Uterus (tissue), 4 donors: ENCODE data around the gene TMEM217. TPM values are rescaled to one million over a fixed set of nuclear protein-coding genes. Genes with fewer than 3 reads are reported as not detected.

Experiments
- DNase-seq, 2 donors: peaks; one replicate each; pipeline ENCODE4 v3.0.0-alpha.2; 2019 to 2020
- H3K27ac ChIP-seq, 2 donors: fragments of 200-600 bp; sonication (generic); 1 replicate in 1 of 2; 2 replicates in 1 of 2; pipeline ENCODE4 v1.5.1; 2016 to 2018
- H3K27me3 ChIP-seq, 2 donors: fragments of 200-600 bp; sonication (generic); one replicate each; pipeline ENCODE4 v1.5.1; 2018 to 2019; ENCODE audit warnings: control low read depth in 1 of 2
- H3K36me3 ChIP-seq, 2 donors: fragments of 200-600 bp; sonication (generic); one replicate each; pipeline ENCODE4 v1.5.1; 2019; ENCODE audit warnings: control low read depth in 1 of 2
- H3K4me1 ChIP-seq, 2 donors: fragments of 200-600 bp; sonication (generic); one replicate each; pipeline ENCODE4 v1.5.1; 2018 to 2019; ENCODE audit warnings: control low read depth in 1 of 2
- H3K4me3 ChIP-seq, 2 donors: fragments of 200-600 bp; sonication (generic); 1 replicate in 1 of 2; 2 replicates in 1 of 2; pipeline ENCODE4 v1.5.1; 2018 to 2019; ENCODE audit warnings: mild to moderate bottlenecking in 1 of 2
- H3K9me3 ChIP-seq, 2 donors: fragments of 200-600 bp; sonication (generic); one replicate each; pipeline ENCODE4 v1.5.1; 2019; ENCODE audit warnings: control low read depth in 1 of 2
- POLR2A ChIP-seq, 2 donors: fragments of 450-650 bp; IDR thresholded peaks; one replicate each; pipeline ENCODE4 v1.6.1; 2016; ENCODE audit warnings: antibody characterized with exemption in 2 of 2, mild to moderate bottlenecking in 1 of 2, moderate library complexity in 1 of 2
- intact Hi-C: fragments of 100-400 bp; cut with DNase I; formaldehyde crosslinking; loops from one replicate; pipeline ENCODE4 v1.15.1; 2023; ENCODE audit warnings: low total_unique reads
- total RNA-seq, 4 donors: library from RNA; depleted of rRNA in 3 of 4; stranded (reverse); fragments of >200 nt in 3 of 4; gene quantifications; one replicate each; pipeline versions ENCODE4 v1.1.0 to v1.2.4, GENCODE V29; 2014 to 2023
- TF ChIP-seq, protein P1 (sequence below), 4 experiments: fragments of 200-600 bp in 2 of 4; fragments of 450-650 bp in 2 of 4; sonication (generic) in 2 of 4; IDR thresholded peaks; one replicate each; pipeline ENCODE4 v1.5.1; 2016 to 2019; ENCODE audit warnings: antibody characterized with exemption in 4 of 4, mild to moderate bottlenecking in 2 of 4, moderate library complexity in 1 of 4
- donor health status: DM: yes; HTN: yes; CAD: no.

The TMEM217 gene
- total RNA-seq, 4 donors from 2014 or later: 0.21 to 1.6 TPM; not detected in 2

DNA sequence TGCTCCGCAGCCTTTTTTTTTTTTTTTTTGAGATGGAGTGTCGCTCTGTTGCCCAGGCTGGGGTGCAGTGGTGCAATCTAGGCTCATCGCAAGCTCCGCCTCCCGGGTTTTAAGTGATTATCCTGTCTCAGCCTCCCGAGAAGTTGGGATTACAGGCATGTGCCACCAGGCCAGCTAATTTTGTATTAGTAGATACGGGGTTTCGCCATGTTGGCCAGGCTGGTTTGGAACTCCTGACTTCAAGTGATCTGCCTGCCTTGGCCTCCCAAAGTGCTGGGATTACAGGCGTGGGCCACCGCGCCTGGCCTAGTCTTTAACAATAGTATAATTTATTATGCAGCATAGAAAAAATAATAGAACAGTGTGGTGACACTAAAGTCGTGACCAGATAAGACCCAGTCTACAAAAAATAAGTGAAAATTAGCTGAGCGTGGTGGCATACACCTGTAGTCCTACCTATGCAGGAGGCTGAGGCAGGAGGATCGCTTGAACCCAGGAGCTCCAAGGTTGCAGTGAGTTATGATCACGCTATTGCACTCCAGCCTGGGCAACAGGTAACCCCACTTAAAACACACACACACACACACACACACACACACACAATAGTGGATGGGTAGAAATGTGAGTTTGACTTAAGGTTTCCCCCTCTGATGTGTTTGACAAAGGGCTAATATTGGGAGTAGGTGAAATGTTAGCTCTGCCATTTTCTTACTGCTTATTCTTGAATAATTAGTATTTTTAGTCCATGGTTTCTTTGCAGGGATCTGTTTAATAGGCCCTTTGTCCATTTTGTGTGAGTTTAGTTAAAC is 81.5 kb downstream of the TMEM217 start:
- H3K27ac ChIP-seq: no peak overlapping the region
- intact Hi-C loops: loop anchor here (10.0 kb wide), 1 partner anchor 152 kb away; no protein-coding TSS in a partner anchor
- TF ChIP-seq, protein P1, sequence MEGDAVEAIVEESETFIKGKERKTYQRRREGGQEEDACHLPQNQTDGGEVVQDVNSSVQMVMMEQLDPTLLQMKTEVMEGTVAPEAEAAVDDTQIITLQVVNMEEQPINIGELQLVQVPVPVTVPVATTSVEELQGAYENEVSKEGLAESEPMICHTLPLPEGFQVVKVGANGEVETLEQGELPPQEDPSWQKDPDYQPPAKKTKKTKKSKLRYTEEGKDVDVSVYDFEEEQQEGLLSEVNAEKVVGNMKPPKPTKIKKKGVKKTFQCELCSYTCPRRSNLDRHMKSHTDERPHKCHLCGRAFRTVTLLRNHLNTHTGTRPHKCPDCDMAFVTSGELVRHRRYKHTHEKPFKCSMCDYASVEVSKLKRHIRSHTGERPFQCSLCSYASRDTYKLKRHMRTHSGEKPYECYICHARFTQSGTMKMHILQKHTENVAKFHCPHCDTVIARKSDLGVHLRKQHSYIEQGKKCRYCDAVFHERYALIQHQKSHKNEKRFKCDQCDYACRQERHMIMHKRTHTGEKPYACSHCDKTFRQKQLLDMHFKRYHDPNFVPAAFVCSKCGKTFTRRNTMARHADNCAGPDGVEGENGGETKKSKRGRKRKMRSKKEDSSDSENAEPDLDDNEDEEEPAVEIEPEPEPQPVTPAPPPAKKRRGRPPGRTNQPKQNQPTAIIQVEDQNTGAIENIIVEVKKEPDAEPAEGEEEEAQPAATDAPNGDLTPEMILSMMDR (IDR thresholded peaks at IDR 0.05): no peak

DNA sequence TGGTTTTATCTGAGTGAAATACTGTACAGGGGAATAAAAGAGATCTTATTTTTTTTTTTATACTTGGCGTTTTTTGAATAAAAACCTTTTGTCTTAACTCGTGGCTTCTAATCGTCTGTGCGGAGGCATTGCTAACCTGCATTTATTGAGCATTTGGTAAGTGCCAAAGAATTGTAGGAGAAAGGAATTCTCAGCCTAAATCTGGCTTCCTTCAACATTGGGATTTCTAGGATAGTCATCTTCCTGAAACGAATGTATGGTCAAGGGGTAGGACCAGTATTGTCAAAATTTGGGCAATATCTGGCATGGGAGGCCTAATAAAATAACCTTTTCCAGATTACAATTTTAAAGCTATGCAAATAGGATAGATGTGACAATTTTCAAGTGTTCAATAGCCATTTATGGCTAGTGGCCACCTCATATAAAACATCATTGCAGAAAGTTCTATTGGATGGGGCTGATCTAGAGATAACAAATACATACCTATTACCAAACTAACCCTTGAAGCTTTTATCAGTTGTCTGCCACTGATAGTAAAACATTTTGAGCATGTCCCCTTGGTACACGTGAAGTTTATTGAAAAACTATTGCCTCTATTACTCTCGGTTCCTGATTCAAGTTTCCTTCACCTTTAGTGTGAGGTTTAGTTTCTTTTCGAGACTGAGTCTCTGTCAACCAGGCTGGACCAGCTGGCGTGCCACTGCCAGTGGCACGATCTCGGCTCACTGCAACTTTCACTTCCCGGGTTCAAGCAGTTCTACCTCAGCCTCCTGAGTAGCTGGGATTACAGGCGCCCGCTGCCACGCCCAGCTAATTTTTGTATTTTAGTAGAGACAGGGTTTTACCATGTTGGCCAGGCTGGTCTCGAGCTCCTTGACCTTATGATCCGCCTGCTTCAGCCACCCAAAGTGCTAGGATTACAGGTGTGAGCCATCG is 82.3 kb downstream of the TMEM217 start:
- no peaks in the 10 kb centered on the region for H3K36me3 ChIP-seq
- TF ChIP-seq, protein P1 (IDR thresholded peaks at IDR 0.05): no peak
- TF ChIP-seq POLR2A (IDR thresholded peaks at IDR 0.05): no peak
- peak overlapping the region in 1 of 2 donors; percentile 91 for H3K27ac ChIP-seq
- no peaks in the 10 kb centered on the region for H3K27me3 ChIP-seq
- DNase-seq: no peak
- H3K4me3 ChIP-seq: no peak overlapping the region
- no peaks in the 10 kb centered on the region for H3K4me1 ChIP-seq
- intact Hi-C loops: loop anchor here (10.0 kb wide), 1 partner anchor 151 kb away; no protein-coding TSS in a partner anchor
- no peaks in the 10 kb centered on the region for H3K9me3 ChIP-seq

More for the DNA sequence above, 81.5 kb downstream of the TMEM217 start:
- no peaks in the 10 kb centered on the region for H3K27me3 ChIP-seq
- no peaks in the 10 kb centered on the region for H3K4me1 ChIP-seq
- no peak overlapping the region for H3K4me3 ChIP-seq
- H3K36me3 ChIP-seq: no peaks in the 10 kb centered on the region
- DNase-seq: no peak
- H3K9me3 ChIP-seq: no peaks in the 10 kb centered on the region

DNA sequence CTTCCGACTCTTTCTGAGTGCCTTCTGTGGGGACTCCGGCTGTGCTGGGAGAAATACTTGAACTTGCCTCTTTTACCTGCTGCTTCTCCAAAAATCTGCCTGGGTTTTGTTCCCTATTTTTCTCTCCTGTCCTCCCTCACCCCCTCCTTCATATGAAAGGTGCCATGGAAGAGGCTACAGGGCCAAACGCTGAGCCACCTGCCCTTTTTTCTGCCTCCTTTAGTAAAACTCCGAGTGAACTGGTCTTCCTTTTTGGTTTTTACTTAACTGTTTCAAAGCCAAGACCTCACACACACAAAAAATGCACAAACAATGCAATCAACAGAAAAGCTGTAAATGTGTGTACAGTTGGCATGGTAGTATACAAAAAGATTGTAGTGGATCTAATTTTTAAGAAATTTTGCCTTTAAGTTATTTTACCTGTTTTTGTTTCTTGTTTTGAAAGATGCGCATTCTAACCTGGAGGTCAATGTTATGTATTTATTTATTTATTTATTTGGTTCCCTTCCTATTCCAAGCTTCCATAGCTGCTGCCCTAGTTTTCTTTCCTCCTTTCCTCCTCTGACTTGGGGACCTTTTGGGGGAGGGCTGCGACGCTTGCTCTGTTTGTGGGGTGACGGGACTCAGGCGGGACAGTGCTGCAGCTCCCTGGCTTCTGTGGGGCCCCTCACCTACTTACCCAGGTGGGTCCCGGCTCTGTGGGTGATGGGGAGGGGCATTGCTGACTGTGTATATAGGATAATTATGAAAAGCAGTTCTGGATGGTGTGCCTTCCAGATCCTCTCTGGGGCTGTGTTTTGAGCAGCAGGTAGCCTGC is 83.2 kb downstream of the TMEM217 start:
- Histone ChIP-seq H3K4me1 (no peaks in the 10 kb centered on the region), H3K36me3 (no peaks in the 10 kb centered on the region), H3K27ac (peak overlapping the region; percentile 91 to 94), H3K9me3 (no peaks in the 10 kb centered on the region), H3K27me3 (no peaks in the 10 kb centered on the region), H3K4me3 (no peak overlapping the region)
- intact Hi-C loops: loop anchor here (10.0 kb wide), 1 partner anchor 150 kb away; no protein-coding TSS in a partner anchor
- no peak for TF ChIP-seq POLR2A (IDR thresholded peaks at IDR 0.05)
- TF ChIP-seq, protein P1 (IDR thresholded peaks at IDR 0.05): no peak
- DNase-seq: no peak

DNA sequence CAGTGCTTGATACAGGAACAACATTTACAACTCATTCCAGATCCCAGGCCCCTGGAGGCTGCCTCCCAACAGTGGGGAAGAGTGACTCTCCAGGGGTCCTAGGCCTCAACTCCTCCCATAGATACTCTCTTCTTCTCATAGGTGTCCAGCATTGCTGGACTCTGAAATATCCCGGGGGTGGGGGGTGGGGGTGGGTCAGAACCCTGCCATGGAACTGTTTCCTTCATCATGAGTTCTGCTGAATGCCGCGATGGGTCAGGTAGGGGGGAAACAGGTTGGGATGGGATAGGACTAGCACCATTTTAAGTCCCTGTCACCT is 83.8 kb downstream of the TMEM217 start:
- intact Hi-C loops: loop anchor here (10.0 kb wide), 1 partner anchor 149 kb away; no protein-coding TSS in a partner anchor
- no peak for TF ChIP-seq POLR2A (IDR thresholded peaks at IDR 0.05)
- TF ChIP-seq, protein P1 (IDR thresholded peaks at IDR 0.05): no peak

More for the DNA sequence above, 83.8 kb downstream of the TMEM217 start:
- DNase-seq: no peak
- no peaks in the 10 kb centered on the region for H3K9me3 ChIP-seq
- no peaks in the 10 kb centered on the region for H3K27me3 ChIP-seq
- H3K36me3 ChIP-seq: no peaks in the 10 kb centered on the region
- no peaks in the 10 kb centered on the region for H3K4me1 ChIP-seq
- no peak overlapping the region for H3K4me3 ChIP-seq
- peak overlapping the region; percentile 91 to 94 for H3K27ac ChIP-seq
